Osteoblast (primary cell): ENCODE results near the gene FAM210A. TPM values are rescaled to one million over a fixed set of nuclear protein-coding genes. Genes with fewer than 3 reads are reported as not detected.
"Not testable (repeated sequence)": the region's sequence is repeated elsewhere in the genome, so short reads cannot be mapped to it uniquely, and the experiment has no call there.

ENCODE experiments used
- DNase-seq: peaks from one replicate; pipeline ENCODE4 v3.0.0; 2011; ENCODE audit warnings: low spot score, mixed read lengths; ENCODE audit not compliant: insufficient read length; ENCODE audit errors: missing footprints
- H2AFZ ChIP-seq: 2 replicates; pipeline ENCODE4 v1.6.0; 2011; ENCODE audit warnings: mild to moderate bottlenecking, low read length
- H3K27ac ChIP-seq: 2 replicates; pipeline ENCODE4 v1.5.1; 2011; ENCODE audit warnings: mild to moderate bottlenecking, low read depth, low read length, moderate library complexity
- H3K27me3 ChIP-seq: 2 replicates; pipeline ENCODE4 v1.6.0; 2012; ENCODE audit warnings: mild to moderate bottlenecking, control low read depth, inconsistent platforms, low read length, moderate library complexity; ENCODE audit not compliant: insufficient read depth
- H3K36me3 ChIP-seq: 2 replicates; pipeline ENCODE4 v1.5.1; 2011; ENCODE audit warnings: mild to moderate bottlenecking, low read length, control low read depth, moderate library complexity; ENCODE audit not compliant: insufficient read depth
- H3K4me1 ChIP-seq: 2 replicates; pipeline ENCODE4 v1.5.1; 2011; ENCODE audit warnings: mild to moderate bottlenecking, low read length, control low read depth, moderate library complexity; ENCODE audit not compliant: insufficient read depth
- H3K4me2 ChIP-seq: 2 replicates; pipeline ENCODE4 v1.6.0; 2011; ENCODE audit warnings: mild to moderate bottlenecking, low read length; ENCODE audit not compliant: insufficient read depth
- H3K4me3 ChIP-seq: fragments of 200-600 bp; sonication (generic); 3 replicates; pipeline ENCODE4 v1.5.1; 2012; ENCODE audit warnings: mild to moderate bottlenecking, low read length, inconsistent platforms; ENCODE audit not compliant: insufficient read depth
- H3K79me2 ChIP-seq: 2 replicates; pipeline ENCODE4 v1.6.0; 2012; ENCODE audit warnings: mild to moderate bottlenecking, low read length, control low read depth, inconsistent platforms; ENCODE audit not compliant: insufficient read depth
- H3K9me3 ChIP-seq: 2 replicates; pipeline ENCODE4 v1.5.1; 2011; ENCODE audit warnings: low read depth, low read length, control low read depth
- H4K20me1 ChIP-seq: 2 replicates; pipeline ENCODE4 v1.6.0; 2012; ENCODE audit warnings: mild to moderate bottlenecking, low read length, control low read depth; ENCODE audit not compliant: insufficient read depth
- CTCF ChIP-seq: IDR thresholded peaks from 2 replicates; pipeline ENCODE4 v1.5.1; 2011; ENCODE audit warnings: mild to moderate bottlenecking, low read depth, low read length, moderate library complexity; ENCODE audit errors: extremely low read depth
- total RNA-seq: library from RNA; depleted of rRNA; stranded (reverse); fragments of >200 nt; gene quantifications from 2 replicates; pipeline ENCODE4 v1.2.3, GENCODE V29; 2012

Gene FAM210A
- total RNA-seq, 1 donor: 24.6 TPM

GRCh38 chr18:13758622-13759021, 32.3 kb upstream of the FAM210A start:
- Histone ChIP-seq H3K36me3 (peaks cover 42% of the 10 kb centered on the region), H3K4me3 (no peak overlapping the region), H3K27ac (no peak overlapping the region), H3K27me3 (no peaks in the 10 kb centered on the region), H3K4me2 (no peak overlapping the region), H3K79me2 (no peaks in the 10 kb centered on the region), H3K4me1 (no peaks in the 10 kb centered on the region), H2AFZ (no peak overlapping the region), H4K20me1 (no peaks in the 10 kb centered on the region), H3K9me3 (no peaks in the 10 kb centered on the region)
- no peak for DNase-seq
- no peak for TF ChIP-seq CTCF

- H3K36me3 ChIP-seq: peaks cover 52% of the 10 kb centered on the region
- no peaks in the 10 kb centered on the region for H4K20me1 ChIP-seq
- H3K9me3 ChIP-seq: no peaks in the 10 kb centered on the region
- no peaks in the 10 kb centered on the region for H3K4me1 ChIP-seq
- H2AFZ ChIP-seq: no peak overlapping the region
- H3K4me3 ChIP-seq: no peak overlapping the region
- no peak for TF ChIP-seq CTCF
- H3K27ac ChIP-seq: no peak overlapping the region
- H3K27me3 ChIP-seq: no peaks in the 10 kb centered on the region
- no peaks in the 10 kb centered on the region for H3K79me2 ChIP-seq
- H3K4me2 ChIP-seq: no peak overlapping the region
- no peak for DNase-seq
These were observed 30.3 kb upstream of the FAM210A start for GRCh38 chr18:13756671-13757070.

- DNase-seq: no peak
These were observed 29.9 kb upstream of the FAM210A start for GRCh38 chr18:13756261-13756660.

GRCh38 chr18:13751599-13751998, 25.2 kb upstream of the FAM210A start:
- not testable (repeated sequence) for H3K27me3 ChIP-seq, H4K20me1 ChIP-seq, H3K4me3 ChIP-seq, H3K27ac ChIP-seq, H3K79me2 ChIP-seq, H3K4me2 ChIP-seq, DNase-seq, H3K9me3 ChIP-seq, H2AFZ ChIP-seq, H3K4me1 ChIP-seq
- peaks cover 56% of the 10 kb centered on the region for H3K36me3 ChIP-seq

More at GRCh38 chr18:13756261-13756660, 29.9 kb upstream of the FAM210A start:
- H3K79me2 ChIP-seq: no peaks in the 10 kb centered on the region
- no peaks in the 10 kb centered on the region for H3K9me3 ChIP-seq
- peaks cover 52% of the 10 kb centered on the region for H3K36me3 ChIP-seq
- no peak overlapping the region for H2AFZ ChIP-seq
- H3K4me1 ChIP-seq: no peaks in the 10 kb centered on the region
- no peaks in the 10 kb centered on the region for H4K20me1 ChIP-seq
- no peaks in the 10 kb centered on the region for H3K27me3 ChIP-seq
- H3K4me2 ChIP-seq: no peak overlapping the region
- H3K27ac ChIP-seq: no peak overlapping the region
- TF ChIP-seq CTCF: no peak
- H3K4me3 ChIP-seq: no peak overlapping the region

GRCh38 chr18:13746633-13747032, 20.3 kb upstream of the FAM210A start:
- no peaks in the 10 kb centered on the region for H3K79me2 ChIP-seq
- H3K36me3 ChIP-seq: peaks cover 58% of the 10 kb centered on the region

More at GRCh38 chr18:13746633-13747032, 20.3 kb upstream of the FAM210A start:
- Histone ChIP-seq H3K4me3 (no peak overlapping the region), H3K4me1 (no peaks in the 10 kb centered on the region), H4K20me1 (no peaks in the 10 kb centered on the region), H3K4me2 (no peak overlapping the region), H3K9me3 (no peaks in the 10 kb centered on the region), H3K27ac (no peak overlapping the region), H3K27me3 (no peaks in the 10 kb centered on the region), H2AFZ (no peak overlapping the region)
- no peak for TF ChIP-seq CTCF
- no peak for DNase-seq
